Sigmoid colon (tissue), 4 donors: ENCODE data around the gene TDRD3.

Experiments used
- POLR2A ChIP-seq, 2 donors: fragments of 450-650 bp; IDR thresholded peaks; one replicate each; pipeline ENCODE4 v1.6.1; 2016; ENCODE audit warnings: antibody characterized with exemption in 2 of 2, mild to moderate bottlenecking in 2 of 2, moderate library complexity in 2 of 2
- POLR2AphosphoS5 ChIP-seq, 4 donors: sonication (generic); formaldehyde crosslinking; IDR thresholded peaks; one replicate each; pipeline ENCODE4 v1.6.1; 2017; ENCODE audit warnings: antibody characterized with exemption in 4 of 4
- TF ChIP-seq, protein P1 (sequence below), 4 experiments: fragments of 450-650 bp in 3 of 4; fragments of 200-600 bp in 1 of 4; IDR thresholded peaks; one replicate each; pipeline ENCODE4 v1.5.1; 2016 to 2019; ENCODE audit warnings: antibody characterized with exemption in 4 of 4, mild to moderate bottlenecking in 3 of 4, moderate library complexity in 2 of 4

DNA sequence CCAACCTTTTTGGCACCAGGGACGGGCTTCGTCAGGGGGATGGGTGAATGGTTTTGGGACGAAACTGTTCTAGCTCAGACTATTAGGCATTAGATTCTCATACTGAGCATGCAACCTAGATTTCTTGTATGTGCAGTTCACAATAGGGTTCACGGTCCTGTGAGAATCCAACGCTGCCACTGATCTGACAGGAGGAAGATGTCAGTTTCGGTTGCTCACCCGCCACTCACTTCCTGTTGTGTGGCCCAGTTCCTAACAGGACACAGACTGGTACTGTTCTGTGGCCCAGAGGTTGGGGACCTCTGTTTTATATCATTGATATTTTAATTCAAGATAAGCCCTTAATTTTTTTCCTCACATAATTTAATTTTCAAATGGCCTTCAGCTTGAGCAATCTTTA, 26.7 kb upstream of the TDRD3 start:
- TF ChIP-seq POLR2A (IDR thresholded peaks at IDR 0.05): no peak
- TF ChIP-seq, protein P1, sequence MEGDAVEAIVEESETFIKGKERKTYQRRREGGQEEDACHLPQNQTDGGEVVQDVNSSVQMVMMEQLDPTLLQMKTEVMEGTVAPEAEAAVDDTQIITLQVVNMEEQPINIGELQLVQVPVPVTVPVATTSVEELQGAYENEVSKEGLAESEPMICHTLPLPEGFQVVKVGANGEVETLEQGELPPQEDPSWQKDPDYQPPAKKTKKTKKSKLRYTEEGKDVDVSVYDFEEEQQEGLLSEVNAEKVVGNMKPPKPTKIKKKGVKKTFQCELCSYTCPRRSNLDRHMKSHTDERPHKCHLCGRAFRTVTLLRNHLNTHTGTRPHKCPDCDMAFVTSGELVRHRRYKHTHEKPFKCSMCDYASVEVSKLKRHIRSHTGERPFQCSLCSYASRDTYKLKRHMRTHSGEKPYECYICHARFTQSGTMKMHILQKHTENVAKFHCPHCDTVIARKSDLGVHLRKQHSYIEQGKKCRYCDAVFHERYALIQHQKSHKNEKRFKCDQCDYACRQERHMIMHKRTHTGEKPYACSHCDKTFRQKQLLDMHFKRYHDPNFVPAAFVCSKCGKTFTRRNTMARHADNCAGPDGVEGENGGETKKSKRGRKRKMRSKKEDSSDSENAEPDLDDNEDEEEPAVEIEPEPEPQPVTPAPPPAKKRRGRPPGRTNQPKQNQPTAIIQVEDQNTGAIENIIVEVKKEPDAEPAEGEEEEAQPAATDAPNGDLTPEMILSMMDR (IDR thresholded peaks at IDR 0.05): no peak
- TF ChIP-seq POLR2AphosphoS5 (IDR thresholded peaks at IDR 0.05): no peak
